GM21528 (cell line): ENCODE data around the gene ZNF628.
"Not testable (repeated sequence)": the region's sequence is repeated elsewhere in the genome, so short reads cannot be mapped to it uniquely, and the experiment has no call there.

Source experiments
- ATAC-seq: cut with Tn5 transposase; IDR thresholded peaks from one replicate; pipeline ENCODE4 v1.9.1; 2021; ENCODE audit warnings: mild to moderate bottlenecking, moderate library complexity; ENCODE audit not compliant: unreplicated experiment, low FRiP score

ZNF628 gene

DNA sequence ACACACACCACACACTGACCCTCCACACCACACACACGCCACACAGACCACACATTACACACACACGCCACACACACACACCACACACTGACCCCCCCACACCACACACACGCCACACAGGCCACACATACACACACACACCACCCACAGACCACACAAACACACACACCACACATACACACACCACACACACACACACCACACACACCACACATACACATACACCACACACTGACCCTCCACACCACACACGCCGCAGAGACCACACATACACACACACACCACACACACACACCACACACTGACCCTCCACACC is 28.3 kb upstream of the ZNF628 start:
- not testable (repeated sequence) for ATAC-seq

- no peak for ATAC-seq
These were observed 26.9 kb upstream of the ZNF628 start for GRCh38 chr19:55449469-55449868.

DNA sequence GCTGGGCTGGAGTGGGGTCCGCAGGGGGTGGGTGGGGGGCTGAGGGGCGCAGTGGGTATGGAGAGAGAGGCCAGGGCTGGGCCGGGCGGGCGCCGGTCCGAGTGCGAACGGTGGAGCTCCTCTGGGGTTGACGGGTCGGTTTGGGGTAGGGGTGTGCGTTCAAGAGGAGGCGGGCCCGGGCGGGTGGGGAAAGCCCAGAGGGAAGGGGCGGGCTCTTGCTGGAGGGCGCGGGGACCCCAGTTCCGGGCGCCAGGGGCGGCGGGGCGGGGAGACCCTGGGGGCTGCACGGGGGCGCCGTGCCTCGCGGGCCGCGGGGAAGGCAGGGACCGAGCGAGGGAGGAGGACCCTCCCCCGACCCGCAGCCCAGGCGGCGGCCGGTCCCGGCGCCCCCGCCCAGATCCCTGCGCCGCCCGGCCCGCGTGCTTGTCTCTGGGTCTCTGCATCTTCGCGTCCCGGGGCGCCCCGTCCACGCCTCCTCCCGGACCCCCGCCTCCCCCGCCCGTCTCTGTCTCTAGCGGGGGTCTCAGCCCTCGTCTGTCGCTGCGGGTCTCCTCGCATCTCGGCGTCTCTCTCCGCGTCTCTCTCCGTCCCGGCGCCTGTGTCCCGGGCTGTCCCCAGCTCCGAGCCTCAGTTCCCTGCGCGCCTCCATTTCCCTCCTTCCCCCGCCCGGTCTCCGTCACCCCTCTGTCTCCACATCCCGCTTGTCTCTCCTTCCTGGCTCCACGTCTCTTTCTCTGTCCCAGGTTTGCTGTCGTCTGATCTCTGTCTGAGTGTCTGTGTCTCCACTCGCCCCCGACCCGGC is 25.1 kb upstream of the ZNF628 start:
- ATAC-seq = no peak

- ATAC-seq = no peak
These were observed 24.3 kb upstream of the ZNF628 start for GRCh38 chr19:55451965-55452748.

GRCh38 chr19:55452749-55453346 is 23.6 kb upstream of the ZNF628 start:
- no peak for ATAC-seq

- ATAC-seq = no peak
These were observed 22.7 kb upstream of the ZNF628 start for GRCh38 chr19:55453511-55454260.

DNA sequence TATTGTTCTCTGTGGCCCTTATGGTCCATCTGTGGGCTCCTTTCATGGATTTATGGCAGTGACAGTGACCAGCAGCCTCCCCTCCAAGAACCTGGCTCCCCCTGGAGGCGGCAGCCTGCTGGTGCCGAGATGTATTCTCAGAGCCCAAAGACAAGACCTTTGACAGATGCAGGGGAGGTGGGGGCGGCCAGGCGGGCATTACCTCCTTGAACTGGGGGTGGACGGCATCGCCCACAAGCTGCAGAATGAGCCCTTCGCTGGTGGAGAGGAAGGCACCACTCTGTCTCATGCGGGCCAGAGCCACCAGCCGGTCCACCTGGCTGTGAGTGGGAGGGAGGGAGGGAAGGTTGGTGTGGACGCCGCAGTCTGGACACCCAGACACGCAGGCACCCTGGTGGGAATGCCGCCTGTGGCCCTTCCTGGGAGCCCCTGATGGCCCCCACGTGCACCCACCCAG is 21.6 kb upstream of the ZNF628 start:
- ATAC-seq = no peak

DNA sequence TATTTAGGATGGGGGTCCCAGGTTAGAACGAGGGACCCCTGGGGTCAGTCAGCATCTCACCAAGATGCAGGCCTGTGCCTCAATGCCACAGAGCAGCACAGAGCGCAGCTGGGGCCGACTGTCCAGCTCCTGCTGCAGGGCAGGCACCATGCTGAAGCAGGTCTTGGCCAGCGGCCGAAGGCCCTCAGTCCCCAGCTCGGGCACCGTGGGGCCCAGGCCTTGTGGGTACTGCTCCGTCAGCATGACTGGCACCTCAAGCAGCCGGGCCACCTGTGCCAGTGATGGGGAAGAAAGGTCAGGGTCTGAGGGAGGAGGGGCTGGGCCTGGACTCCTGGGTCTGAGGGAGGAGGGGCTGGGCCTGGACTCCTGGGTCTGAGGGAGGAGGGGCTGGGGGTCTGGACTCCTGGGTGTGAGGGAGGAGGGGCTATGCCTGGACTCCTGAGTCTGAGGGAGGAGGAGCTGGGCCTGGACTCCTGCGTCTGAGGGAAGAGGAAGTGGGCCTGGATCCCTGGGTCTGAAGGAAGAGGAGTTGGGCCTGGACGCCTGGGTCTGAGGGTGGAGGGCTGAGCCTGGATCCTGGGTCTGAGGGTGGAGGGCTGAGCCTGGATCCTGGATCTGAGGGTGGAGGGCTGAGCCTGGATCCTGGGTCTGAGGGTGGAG is 20.7 kb upstream of the ZNF628 start:
- no peak for ATAC-seq

- no peak for ATAC-seq
These were observed 20.1 kb upstream of the ZNF628 start for GRCh38 chr19:55456347-55456746.

DNA sequence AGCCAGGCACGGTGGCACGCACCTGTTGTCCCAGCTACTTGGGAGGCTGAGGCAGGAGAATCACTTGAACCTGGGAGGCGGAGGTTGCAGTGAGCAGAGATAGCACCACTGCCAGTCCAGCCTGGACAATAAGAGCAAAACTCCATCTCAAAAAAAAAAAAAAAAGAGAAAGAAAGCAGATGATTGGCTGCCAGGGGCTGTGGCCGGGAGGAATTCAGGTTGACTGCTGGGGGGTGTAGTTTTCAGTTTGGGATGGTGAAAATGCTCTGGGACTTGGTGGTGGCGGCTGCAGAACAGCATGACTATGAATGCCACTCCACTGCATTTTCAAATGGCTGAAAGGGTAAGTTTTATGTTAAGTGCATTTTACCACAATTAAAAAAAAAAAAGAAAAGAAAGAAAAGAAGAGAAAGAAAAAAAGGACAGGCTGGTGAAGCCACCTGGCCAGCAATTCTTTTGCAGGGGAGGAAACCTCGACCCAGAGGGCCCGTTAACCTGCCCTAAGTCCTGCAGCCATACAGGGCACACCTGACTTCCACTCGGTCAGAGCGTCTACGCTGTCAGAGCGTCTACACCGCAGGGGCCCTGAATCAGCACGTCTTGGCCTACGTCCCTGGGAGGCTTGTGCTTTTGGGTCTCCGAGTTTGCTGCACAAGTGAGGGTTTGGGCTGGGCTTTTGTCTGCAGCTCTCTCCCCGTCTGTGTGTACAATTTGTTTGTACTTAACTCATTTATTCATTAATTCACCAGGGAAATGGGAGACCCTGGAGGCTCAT is 18.5 kb upstream of the ZNF628 start:
- no peak for ATAC-seq

DNA sequence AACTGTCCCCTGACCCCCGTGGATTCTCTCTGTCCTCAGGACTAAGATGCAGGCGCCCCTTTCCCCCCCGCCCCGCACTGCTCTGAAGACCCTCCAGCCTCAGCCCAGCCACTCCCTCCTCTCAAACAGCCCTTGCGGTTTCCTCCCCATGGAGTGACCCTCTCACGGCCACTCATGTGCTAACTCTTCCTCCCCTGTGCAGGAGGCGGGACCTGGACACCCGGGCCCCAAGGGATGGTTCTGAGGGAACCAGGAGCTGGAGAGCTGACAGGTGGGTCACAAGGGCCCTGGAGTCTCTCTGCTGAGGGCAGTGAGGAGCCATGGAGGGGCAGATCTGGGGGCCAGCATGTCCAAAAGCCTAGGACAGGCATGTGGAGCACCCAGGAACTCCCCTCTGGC is 16.9 kb upstream of the ZNF628 start:
- no peak for ATAC-seq

DNA sequence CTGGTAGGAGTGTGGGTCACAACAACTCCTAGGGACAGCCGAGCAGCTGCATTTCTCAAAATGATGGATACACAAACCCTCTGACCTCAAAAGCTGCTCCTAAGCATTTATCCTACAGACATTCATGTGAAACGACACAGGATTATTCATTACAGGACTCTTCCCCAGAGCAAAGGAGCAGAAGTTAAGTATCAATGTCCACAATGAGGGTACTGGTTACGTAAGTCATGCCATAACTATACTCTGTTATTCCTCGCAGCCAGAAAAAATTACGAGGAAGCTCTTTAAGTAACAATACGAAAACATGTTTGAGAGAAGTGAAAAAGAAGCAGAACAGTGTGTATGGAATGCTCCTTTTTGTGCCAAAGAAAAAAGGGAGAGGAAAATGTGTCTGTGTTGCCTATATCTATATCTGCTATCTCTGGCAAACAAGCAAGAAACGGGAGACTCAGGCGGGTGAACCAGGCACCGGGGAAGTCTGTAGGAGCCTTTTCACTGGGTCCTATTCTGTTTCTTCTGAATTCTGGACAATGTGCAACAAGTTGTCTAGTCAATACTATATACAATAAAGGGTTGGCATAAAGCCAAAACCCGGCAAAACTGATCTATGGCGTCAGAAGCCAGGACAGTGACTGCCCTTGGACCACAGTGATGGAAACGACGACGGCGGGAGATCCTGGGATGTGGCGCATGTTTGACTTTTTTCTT is 16.3 kb upstream of the ZNF628 start:
- no peak for ATAC-seq

DNA sequence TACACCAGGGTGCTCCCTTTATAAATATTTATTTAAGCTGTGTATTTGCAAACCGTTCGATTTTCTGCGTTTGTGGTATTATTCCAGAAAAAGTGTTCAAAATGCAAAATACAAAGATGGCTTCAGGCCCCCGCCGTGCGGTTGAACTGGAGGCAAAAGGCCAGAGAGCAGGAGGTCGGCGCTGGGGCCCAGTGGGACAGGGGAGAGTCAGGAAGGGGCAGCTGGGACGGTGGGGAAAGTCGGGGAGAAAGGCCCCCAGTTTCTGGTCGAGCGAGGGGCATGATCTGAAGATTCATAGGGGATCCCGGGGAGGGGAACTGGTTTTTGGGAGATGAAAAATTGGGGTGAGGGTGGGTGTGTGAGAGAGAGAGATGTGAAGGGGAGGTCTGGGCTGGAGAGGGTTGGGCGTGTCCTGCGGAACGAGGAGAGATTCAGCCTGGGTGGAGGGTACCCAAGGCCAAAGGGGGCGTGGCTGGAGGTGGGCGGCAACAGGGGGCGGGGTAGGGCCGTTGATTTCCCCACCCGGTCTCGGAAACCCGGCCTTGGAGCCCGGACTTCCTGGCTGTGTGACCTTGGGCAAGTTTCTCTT is 15.7 kb upstream of the ZNF628 start:
- ATAC-seq = no peak

DNA sequence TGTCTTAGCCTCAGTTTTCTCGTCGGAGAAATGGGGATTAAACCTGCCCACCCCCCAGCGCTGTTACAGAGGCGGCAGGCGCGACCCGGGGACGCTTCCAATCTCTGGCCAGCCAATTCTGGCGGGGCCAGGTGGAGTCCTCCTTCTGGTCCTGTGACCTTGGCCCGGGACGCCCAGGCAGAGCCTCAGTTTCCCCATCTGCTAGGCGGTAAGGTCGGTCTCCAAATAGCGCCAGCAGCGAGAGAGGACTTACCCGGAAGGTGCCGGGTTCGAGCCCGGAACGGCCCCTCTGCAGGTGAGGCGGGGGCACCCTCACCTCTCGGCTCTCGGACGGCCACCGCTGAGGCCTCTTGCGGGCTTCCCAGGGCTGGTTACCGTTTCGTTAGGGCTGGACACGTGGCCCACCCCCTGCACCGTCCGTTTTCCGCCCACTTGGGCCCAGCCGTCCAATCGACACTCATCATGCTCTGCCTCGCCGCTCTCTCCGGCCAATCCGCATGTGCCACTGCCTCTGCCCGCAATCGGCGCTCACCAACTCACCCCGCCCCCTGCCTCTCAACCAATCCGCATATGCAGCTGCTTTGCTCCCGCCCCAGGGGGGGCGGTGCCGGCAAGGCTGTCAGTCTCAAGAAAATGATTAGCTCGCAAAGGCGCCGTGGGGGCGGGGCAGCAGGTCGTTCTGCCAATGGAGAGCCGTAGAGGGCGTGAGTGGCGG is 15.0 kb upstream of the ZNF628 start, which contains the start of gene ISOC2:
Gene ISOC2, minus strand, starts transcription at position 384 of the 715 bp plus-strand sequence. CDS start 5,156 bp downstream, outside the sequence.
- ATAC-seq = peak; percentile 90

GRCh38 chr19:55461974-55462626 is 14.3 kb upstream of the ZNF628 start:
- ATAC-seq = no peak

DNA sequence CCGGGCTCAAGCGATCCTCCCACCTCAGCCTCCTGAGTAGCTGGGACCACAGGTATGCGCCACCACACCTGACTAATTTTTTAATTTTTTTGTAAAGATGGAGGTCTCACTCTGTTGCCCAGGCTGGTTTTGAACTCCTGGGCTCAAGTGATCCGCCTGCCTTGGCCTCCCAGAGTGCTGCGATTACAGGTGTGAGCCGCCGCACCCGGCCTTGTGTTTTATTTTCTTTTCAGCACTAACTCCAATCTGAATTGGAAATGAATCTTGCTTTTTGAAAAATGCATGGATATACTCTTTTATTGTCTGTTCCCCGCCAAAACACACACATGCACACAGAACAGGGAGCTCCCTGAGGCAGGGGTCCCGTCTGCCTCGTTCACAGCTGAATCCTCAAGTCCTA is 13.7 kb upstream of the ZNF628 start:
- ATAC-seq = no peak

DNA sequence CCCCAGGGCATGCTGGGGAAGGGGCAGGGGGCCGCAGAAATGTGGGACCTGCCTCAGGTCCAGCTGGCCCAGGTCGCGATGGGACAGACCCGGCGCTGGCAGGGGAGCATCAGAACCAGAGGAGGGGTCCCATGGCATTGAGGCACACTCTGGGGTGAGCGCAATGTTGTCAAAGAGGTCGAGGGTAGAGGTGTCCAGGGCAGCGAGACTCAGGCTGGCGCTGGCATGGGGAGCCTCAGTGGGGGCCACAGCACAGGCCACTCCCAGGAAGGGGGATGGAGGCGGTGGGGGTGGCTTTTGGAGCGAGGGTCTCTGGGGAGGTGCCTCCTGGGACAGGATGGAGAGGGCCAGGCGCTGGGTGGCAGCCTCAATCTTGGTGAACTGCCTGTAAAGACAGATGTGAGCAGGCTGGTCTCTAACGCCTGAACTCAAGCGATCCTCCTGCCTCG is 12.8 kb upstream of the ZNF628 start:
- no peak for ATAC-seq
